ENCODE results near the gene SQSTM1.

DNA sequence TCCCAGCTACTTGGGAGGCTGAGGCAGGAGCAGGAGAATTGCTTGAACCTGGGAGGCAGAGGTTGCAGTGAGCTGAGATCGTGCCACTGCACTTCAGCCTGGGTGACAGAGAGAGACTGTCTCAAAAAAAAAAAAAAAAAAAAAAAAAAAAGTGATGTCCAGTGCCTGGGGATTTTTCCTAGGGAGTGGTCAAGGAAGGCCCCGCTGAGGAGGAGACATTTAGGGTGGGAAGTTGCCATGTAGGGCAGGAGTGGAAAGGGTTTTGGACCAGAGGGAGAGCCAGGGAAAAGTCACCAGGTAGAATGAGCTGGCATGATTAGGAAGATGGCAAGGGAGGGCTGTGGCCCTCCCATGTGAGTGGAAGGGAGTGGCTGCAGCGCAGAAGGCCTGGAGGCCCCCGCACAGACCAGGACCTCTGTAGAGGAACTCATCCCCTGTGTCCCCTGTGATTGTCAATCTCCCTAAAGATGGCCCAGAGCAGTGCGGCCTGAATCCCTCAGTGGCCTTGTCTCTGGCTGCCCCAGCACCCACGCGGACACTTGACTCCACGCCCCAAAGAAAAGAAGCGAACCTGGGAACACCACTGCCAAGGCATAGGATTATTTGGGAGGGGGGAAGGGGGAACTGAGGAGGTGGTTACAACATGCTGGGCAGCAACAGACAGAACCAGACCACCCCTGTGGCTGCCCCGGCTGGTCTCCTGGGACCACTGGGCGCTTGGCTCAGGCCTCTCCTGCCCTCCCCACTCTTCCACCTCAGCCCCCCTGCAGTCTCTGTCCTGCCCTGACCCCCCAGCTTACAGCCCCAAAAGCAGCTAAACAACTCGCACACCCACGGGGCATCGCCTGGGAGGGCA, 2.6 kb upstream of the SQSTM1 start:
- TF ChIP-seq, protein P1, sequence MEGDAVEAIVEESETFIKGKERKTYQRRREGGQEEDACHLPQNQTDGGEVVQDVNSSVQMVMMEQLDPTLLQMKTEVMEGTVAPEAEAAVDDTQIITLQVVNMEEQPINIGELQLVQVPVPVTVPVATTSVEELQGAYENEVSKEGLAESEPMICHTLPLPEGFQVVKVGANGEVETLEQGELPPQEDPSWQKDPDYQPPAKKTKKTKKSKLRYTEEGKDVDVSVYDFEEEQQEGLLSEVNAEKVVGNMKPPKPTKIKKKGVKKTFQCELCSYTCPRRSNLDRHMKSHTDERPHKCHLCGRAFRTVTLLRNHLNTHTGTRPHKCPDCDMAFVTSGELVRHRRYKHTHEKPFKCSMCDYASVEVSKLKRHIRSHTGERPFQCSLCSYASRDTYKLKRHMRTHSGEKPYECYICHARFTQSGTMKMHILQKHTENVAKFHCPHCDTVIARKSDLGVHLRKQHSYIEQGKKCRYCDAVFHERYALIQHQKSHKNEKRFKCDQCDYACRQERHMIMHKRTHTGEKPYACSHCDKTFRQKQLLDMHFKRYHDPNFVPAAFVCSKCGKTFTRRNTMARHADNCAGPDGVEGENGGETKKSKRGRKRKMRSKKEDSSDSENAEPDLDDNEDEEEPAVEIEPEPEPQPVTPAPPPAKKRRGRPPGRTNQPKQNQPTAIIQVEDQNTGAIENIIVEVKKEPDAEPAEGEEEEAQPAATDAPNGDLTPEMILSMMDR (IDR thresholded peaks at IDR 0.05), result no peak
- TF ChIP-seq, protein P2, sequence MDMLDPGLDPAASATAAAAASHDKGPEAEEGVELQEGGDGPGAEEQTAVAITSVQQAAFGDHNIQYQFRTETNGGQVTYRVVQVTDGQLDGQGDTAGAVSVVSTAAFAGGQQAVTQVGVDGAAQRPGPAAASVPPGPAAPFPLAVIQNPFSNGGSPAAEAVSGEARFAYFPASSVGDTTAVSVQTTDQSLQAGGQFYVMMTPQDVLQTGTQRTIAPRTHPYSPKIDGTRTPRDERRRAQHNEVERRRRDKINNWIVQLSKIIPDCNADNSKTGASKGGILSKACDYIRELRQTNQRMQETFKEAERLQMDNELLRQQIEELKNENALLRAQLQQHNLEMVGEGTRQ (CRISPR knock-in tag; IDR thresholded peaks at IDR 0.05), result no peak

Data from WTC11 (cell line).